ENCODE results near the gene LGR6.
A peak's percentile ranks its signal among the peaks of the same experiment; 100 is the strongest.
"Not testable (repeated sequence)": the region's sequence is repeated elsewhere in the genome, so short reads cannot be mapped to it uniquely, and the experiment has no call there.

The LGR6 gene

DNA sequence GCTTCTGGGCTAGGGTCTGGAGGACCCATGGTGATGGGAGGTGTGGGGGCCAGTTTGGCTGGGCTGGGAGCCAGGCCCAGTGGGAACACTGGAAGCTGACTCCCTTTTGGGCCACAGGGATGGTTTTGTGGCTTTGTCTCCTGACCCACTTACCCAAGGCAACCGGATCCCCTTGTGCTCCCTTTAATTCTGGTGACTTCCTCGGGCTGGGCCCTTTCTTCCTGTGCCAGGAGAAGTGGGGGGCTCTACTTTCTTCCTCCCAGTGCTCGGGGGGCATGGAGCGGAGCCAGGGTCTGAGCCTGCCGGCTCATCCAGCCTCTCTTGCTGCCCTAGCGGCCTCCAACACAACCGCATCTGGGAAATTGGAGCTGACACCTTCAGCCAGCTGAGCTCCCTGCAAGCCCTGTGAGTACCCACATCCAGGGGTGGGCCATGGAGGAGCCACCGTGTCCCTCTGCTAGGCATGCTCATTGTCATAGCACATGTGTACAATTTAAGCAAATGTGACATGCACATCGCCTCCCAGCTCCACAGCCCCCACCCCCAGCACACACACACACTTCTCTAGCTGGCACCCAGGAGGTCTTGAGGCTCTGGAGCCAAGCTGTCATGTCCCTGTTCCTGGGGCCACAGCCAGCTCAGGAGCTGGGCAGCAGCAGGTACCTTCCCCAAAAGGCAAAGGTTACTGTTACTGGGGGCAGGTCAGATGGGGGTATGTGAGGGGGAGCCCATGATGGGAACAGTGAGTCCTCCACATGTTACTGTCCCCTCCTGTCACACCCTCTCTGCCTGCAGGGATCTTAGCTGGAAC lies 113.1 kb downstream of the LGR6 start:
- DNase-seq: no peak

DNA sequence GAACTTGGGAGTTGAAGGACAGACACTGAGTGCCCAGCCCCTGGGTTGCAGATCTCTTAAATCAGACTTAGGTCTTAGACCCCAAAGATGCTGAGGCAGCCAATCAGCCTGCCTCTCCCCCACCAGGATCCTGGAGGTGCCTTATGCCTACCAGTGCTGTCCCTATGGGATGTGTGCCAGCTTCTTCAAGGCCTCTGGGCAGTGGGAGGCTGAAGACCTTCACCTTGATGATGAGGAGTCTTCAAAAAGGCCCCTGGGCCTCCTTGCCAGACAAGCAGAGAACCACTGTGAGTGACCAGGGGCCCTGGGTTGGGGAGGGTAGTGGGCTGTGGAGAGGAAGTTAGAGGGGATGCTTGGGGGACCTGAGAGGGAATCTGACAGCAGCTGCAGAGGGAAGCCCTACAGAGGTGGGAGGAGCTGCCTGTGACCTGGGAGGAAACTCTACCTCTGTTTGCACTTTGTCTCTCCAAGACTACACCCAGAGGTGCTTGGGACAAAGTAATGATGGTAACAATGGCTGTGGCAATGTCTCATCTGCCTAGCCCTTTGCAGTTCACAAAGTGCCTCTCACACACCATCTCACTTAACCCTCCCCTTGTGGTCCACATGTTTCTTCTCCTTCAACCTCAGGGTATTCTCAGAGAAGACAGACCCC lies 116.6 kb downstream of the LGR6 start:
- DNase-seq: no peak

DNA sequence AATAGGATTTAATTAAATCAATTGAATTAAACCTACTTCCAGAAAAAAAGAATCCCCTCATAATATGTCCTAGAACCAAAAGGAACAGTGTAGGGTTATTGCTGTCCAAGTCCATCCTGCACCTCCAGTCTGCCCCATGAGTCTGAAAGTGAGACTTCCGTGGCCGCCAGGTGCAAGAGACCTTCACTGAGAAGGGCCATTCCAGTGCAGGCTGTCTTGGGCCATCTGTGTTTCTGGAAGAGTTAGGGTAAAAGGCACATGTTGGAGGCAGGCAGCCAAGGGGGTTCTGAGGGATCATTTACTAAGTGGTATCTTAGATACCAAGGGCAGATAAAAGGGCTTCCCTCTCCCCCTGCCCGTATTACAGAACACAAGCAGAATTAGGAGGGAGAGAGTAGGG lies 117.1 kb downstream of the LGR6 start:
- no peak for DNase-seq

DNA sequence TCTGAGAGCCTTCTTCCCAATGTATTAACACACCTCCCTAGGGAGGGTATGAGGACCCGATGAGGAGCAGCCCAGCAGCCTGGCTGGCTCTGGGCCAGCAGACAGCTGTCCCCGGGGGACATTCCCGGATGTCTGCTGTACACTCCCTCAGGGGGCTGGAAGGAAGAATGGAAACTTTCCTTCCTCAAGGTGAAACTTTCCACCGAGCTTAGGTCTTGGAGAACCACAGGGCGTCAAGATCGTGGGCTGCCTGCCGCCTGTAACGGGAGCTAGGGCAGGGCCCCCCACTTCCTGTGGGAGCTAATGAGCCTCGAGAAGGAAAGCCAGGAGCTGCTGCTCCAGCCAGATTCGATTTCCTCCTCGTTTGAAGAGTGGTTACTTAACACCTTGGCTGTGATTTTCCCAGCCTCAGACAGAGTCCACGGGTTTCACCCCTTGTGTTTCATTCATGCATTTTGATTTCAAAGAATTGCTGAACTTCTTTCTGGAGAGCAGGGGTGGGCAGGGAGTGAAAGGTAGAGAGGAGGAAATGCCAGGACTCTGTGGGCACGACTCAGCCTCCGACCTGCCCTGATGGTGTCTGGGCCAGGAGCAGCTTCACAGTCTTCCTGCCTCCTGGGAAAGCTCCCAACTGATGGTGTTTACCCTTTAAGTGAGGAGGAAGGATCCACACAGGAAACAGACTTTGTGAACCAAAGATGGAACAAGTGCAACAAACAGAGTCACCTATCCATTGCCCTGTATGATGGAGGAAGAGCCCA lies 118.5 kb downstream of the LGR6 start:
- DNase-seq: no peak

DNA sequence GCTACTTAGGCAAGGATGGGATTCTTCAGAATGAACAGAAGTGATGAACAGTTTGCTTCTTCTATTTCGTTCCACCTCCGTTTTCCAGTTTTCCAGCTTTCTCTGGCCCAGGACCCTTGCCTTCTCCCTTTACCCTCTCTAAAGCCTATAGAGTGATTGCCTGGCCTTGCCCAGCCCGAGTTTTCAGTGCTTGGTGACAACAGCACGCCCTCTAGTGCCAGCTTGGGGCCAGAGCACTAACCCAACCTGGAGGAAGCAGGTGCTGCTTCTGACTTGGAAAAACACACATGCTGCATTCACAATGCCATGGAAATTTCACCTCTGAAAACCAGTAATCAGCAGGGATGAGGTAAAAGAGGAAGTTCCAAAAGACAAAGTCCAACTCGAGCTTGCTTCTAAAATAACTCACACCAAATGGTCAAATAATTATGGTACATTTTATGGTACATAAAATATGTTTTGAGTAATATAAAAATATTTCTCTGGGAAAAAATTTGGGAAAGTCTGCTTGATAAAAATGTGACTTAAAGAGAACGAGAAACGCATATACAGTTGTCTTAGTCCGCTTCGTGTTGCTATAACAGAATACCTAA lies 122.1 kb downstream of the LGR6 start:
- DNase-seq: peak; percentile 75

DNA sequence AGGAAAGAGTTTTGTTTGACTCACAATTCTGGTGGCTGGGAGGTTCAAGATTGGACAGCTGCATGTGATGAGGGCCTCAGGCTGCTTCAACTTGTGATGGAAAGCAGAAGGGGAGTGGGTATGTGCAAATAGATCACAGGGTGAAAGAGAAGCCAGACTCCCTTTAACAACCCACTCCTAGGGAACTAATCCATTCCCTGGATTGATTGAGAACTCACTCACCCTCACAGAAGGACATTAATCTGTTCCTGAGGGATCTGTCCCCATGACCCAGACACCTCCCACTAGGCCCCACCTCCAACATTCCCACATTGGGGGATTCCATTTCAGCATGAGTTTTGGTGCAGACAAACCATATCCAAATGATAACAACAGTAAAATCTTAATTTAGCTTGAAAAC lies 122.6 kb downstream of the LGR6 start:
- DNase-seq: no peak

DNA sequence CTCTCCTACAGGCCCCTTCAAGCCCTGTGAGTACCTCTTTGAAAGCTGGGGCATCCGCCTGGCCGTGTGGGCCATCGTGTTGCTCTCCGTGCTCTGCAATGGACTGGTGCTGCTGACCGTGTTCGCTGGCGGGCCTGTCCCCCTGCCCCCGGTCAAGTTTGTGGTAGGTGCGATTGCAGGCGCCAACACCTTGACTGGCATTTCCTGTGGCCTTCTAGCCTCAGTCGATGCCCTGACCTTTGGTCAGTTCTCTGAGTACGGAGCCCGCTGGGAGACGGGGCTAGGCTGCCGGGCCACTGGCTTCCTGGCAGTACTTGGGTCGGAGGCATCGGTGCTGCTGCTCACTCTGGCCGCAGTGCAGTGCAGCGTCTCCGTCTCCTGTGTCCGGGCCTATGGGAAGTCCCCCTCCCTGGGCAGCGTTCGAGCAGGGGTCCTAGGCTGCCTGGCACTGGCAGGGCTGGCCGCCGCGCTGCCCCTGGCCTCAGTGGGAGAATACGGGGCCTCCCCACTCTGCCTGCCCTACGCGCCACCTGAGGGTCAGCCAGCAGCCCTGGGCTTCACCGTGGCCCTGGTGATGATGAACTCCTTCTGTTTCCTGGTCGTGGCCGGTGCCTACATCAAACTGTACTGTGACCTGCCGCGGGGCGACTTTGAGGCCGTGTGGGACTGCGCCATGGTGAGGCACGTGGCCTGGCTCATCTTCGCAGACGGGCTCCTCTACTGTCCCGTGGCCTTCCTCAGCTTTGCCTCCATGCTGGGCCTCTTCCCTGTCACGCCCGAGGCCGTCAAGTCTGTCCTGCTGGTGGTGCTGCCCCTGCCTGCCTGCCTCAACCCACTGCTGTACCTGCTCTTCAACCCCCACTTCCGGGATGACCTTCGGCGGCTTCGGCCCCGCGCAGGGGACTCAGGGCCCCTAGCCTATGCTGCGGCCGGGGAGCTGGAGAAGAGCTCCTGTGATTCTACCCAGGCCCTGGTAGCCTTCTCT lies 124.6 kb downstream of the LGR6 start:
- no peak for DNase-seq

DNA sequence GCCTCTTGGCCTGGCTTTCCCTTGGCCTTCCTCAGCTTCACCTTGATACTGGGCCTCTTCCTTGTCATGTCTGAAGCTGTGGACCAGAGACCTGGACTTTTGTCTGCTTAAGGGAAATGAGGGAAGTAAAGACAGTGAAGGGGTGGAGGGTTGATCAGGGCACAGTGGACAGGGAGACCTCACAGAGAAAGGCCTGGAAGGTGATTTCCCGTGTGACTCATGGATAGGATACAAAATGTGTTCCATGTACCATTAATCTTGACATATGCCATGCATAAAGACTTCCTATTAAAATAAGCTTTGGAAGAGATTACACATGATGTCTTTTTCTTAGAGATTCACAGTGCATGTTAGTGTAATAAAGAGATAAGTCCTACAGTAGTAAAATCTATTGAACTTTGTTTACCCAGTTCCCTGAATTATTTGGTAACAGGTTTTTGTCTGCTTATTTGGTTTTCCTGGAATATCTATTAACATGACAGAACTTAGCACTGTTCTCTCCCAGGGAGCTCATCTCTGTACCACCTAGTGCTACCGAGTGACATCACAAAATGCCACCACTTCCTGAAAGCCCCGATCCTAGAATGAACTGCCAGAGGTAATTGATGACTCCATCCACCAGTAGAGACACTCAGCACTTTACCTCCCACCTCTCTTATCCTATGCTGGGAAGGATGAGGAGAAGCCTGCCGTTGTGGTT lies 125.9 kb downstream of the LGR6 start:
- no peak for DNase-seq

DNA sequence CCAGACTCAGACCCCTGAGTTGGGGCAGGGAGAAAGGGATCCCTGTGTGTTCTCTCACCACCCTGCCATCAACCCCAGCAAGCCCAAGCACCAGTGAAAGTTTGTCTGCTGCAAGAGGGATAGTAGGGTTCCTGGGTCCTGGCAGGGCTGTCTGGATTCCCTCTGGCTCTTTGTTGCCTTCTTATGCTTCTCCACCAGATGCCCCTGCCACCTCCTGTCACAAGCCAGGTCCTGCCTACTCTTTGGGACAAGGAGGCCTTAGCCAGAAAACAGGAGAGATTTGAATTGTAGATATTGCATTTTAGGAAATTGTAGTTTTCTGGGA lies 126.4 kb downstream of the LGR6 start:
- no peak for DNase-seq

DNA sequence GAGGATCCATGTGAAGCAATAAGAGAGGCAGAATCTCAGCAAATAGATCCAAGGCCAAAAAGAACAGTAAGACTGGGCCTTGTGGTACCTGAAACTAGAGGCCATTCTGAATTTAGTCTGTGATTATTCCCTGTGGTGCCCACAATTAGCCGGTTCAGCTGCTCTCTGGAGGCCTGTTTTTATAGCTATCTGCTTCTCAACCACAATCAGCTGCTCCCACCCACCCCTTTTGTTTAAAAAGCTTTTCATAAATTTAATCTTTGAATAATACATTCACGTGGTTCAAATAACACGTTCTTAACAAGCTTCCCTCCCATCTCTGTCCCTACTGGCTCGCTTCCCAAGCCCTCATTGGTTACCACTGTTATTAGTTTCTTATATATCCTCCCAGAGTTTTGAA lies 130.1 kb downstream of the LGR6 start:
- DNase-seq: no peak

DNA sequence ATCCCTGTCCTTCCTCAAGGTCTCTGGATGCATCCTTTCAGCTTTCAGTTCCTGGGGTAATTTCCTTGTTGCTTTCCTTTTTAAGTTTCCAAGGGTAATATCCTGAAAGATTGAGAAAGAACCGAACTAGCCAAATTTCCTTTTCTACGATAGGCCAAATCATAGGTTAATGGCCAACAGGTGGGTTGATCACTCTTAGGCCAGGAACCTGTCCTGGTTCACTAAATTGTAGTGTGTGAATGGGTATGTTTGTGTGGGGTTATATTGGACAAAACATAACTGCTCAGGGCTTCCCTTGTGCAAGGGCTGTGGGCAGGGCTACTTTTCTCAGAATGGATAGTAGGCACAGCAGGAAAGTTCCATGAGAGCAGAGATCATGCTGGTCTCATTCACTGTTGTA lies 131.0 kb downstream of the LGR6 start:
- DNase-seq: no peak

DNA sequence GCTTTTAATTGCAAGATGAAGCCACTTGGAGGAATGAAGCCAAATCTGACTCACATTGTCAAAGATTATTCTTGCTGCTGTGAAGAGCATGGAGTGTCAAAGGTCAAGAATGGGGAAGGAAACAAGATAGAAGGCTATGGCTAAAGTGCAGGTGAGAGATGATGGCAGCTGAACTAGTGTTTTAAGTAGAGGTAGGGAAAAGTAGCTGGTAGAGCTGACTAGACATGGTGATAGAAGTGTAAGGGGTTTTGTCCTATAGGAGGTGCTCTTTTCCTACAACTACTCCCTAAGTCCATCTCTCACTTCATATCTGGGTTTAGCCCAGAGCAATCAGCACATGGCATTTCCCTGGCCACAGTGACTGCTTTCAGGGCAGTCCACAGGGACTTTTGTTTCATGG lies 136.3 kb downstream of the LGR6 start:
- no peak for DNase-seq

DNA sequence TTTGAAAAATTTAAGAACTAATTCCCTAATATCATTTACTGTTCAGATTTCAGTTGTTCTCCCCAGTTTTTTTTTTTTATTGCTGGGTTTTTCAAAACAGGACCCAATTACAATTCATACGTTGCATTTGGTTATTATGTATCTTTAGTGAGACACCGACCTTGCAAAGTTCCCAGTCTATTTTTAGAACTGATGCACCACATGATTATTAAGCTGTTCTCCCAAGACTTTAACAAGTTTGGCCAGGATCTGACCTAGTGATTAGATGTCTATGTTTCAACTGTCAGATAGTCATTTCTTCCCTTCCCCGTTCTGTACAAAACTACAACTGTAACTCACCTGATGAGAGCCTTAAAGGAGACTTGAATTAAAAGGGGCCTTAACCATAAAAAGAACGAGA lies 140.3 kb downstream of the LGR6 start:
- no peak for DNase-seq

DNA sequence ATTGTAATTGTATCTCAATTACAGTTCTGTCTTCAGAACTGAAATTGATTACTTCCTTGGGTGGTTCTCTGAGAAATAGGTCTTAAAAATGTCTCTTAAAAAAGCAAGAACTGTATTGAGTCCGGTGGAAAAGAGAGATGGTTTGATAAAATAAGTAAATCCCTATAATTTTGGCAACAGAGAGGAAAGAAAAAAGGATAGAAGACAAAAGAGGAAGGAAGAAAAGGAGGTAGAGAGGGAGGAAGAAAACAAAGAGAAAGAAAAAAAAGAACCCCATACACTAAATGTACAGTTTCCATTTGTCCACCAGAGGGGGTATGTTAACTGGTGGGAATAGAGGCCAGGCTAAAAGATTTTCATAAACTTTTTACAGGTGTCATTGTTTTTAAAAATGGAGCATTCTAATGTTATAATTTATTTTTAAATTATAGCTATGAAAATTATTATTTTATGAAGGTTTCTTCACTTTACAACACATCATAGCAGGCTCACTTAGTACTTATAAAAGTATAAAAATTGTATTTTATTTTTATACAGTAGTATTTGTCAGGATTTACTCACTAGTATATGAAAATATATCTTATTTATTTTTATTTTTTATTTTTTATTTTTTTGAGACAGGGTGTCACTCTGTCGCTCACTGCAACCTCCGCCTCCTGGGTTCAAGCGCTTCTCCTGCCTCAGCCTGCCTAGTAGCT lies 150.2 kb downstream of the LGR6 start:
- DNase-seq: no peak

DNA sequence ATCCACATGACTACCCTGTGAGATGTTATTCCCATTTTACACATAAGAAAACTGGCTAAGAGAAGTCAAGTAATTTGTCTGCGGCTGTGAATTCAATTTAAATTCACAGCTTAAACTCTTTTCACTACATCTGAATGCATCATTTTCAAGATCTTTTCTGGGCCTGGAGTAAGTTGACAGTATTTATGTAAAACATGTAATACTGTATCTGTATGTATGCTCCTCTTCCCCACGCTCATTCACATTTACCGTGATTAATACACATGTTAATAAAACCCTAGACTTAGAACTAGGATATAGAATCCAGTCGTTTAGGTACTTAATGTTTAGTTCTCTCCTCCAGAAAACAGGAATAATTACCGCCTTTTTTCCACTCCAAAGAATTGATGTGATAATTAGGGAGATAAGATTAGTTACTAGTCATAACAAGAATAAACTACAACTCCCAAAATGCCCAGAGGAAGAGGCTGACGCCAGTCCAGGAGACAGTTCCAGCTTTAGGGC lies 154.5 kb downstream of the LGR6 start:
- DNase-seq: no peak

DNA sequence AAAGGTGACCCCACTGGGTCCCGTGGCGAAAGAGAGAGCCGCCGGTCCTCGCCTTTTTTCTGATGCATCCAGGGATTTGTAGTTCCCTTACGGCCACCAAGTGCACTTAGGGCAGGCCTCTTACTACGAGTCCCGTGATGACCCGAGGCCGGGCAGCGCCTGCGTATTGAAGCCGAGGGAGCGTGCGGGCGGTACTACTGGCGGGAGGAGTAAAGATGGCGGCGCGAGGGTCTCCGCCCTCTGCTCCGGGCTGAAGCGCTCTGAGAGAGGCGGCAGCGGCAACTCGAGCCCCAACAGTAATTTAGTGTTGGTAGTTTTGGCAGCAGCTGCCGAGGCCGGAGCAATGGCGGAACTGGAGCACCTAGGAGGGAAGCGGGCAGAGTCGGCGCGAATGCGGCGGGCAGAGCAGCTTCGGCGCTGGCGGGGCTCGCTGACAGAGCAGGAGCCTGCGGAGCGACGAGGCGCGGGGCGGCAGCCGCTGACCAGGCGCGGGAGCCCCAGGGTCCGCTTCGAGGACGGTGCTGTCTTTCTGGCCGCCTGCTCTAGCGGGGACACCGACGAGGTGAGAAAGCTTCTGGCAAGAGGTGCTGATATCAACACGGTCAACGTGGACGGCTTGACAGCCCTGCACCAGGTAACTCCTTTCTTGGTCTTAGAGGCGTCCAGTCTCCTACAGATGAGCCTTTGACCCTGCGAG lies 155.1 kb downstream of the LGR6 start, which contains the start of gene PPP1R12B:
PPP1R12B (plus strand) TSS at position 191 of the 697 bp plus-strand sequence; CDS start at position 344, 153 bp downstream.
- peak; percentile 97 for DNase-seq

DNA sequence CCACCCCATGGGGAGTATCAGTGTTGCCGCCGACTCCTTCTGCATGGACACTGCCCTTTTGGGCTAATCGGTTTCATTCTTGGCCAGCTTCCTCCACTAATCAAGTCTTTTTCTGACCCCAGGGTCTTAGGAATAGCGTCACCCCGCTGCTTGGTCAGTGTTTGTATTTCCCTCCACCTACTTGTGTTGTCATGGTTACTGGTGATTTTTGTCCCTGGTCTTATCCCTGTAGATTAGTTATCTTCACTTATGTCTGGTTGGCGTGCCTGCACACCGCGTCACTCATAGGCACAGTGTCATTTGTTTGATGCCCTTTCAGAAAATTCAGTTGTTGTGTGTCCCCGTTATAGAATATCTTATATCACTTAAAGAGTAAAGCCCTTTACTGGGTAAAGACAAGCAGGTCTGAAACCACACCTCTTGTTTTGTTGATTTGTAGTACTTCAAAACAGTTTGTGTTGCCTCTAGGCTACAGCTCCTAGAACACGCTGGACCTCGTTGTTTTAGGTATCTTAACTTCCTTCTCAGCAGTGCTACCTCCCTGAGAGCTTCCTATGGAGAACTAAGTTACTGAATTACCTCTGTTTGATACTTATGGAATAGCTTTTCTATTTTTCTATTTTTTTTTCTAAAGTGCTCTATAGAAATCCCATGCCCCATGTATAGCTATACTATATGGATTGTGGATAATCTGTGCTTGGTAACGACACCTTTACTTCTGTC lies 155.8 kb downstream of the LGR6 start:
- DNase-seq: no peak

DNA sequence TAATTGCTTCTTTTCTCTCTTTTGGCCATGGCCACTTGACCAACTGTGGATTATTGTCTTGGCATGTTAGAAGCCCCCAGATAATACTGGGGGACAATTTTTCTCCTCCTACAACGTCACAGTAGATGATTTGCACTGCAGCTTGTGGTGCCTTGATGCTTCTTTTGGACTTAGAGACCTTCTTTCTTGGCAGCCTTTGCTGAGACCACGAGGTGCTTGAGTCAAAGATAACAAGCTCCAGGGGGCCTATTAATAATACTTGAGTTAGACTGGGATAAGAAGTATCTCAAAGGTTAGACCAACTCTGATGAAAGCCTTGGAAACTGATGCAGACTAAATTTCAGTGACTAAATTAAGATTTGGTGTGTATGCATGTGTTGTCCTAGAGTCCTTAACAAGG lies 158.1 kb downstream of the LGR6 start:
- DNase-seq: no peak

DNA sequence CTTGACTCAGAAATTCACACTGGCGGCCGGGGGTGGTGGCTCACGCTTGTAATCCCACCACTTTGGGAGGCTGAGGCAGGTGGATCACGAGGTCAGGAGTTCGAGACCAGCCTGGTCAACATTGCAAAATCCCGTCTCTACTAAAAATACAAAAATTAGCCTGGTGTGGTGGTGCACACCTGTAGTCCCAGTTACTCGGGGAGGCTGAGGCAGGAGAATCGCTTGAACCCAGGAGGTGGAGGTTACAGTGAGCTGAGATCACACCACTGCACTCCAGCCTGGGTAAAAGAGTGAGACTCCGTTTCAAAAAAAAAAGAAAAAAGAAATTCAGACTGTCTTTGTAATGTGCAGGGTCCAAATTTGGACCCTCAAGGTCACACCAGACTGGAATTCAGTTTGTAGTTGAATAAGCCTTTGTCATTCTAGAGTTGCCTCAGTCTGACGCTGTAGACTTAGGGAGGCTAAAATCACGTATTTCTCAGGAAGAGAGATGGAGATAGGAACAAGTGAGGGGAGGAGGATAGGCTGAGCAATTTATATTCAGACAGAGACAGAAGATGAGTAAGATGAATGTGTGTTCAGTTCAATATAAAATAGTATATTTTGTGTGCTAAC lies 159.1 kb downstream of the LGR6 start:
- DNase-seq: not testable (repeated sequence)
